Measurements from ENCODE around the gene KRTAP10-12. TPM values are rescaled to one million over a fixed set of nuclear protein-coding genes. Genes with fewer than 3 reads are reported as not detected.

KRTAP10-12 gene
- total RNA-seq, 1 experiment from 2014 or later, result not detected

- Histone ChIP-seq H3K9me3 (ENCODE audit: low read depth, low read length, poor library complexity, severe bottlenecking) (no peaks in the 10 kb centered on the region), H3K4me3 (ENCODE audit: low read depth, low read length, poor library complexity, severe bottlenecking) (no peak overlapping the region), H3K36me3 (ENCODE audit: insufficient read depth, low read length, poor library complexity, severe bottlenecking) (no peaks in the 10 kb centered on the region), H3K27ac (ENCODE audit: low read depth, low read length, poor library complexity, severe bottlenecking) (no peak overlapping the region), H3K4me1 (ENCODE audit: insufficient read depth, low read length, poor library complexity, severe bottlenecking) (peaks cover 5% of the 10 kb centered on the region), H3K27me3 (replicated peaks; ENCODE audit: insufficient read depth, low read depth, low read length, poor library complexity) (no peaks in the 10 kb centered on the region)
- TF ChIP-seq EZH2 (IDR thresholded peaks at IDR 0.05; ENCODE audit: borderline replicate concordance, low read depth, low read length, poor library complexity, severe bottlenecking), result no peak
- TF ChIP-seq, protein P1, sequence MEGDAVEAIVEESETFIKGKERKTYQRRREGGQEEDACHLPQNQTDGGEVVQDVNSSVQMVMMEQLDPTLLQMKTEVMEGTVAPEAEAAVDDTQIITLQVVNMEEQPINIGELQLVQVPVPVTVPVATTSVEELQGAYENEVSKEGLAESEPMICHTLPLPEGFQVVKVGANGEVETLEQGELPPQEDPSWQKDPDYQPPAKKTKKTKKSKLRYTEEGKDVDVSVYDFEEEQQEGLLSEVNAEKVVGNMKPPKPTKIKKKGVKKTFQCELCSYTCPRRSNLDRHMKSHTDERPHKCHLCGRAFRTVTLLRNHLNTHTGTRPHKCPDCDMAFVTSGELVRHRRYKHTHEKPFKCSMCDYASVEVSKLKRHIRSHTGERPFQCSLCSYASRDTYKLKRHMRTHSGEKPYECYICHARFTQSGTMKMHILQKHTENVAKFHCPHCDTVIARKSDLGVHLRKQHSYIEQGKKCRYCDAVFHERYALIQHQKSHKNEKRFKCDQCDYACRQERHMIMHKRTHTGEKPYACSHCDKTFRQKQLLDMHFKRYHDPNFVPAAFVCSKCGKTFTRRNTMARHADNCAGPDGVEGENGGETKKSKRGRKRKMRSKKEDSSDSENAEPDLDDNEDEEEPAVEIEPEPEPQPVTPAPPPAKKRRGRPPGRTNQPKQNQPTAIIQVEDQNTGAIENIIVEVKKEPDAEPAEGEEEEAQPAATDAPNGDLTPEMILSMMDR (conservative IDR thresholded peaks at IDR 0.05; ENCODE audit: low read depth, low read length), result no peak
- ChIA-PET POLR2A (ENCODE audit: low non-redundant PET) (interaction anchor here (0.6 kb wide), 1 partner anchor 127 kb away, joined by 3 read pairs; no protein-coding TSS in a partner anchor), CTCF (no interaction called here)
- intact Hi-C loops (cut with micrococcal nuclease; ENCODE audit: unreplicated experiment), result no loop called here
- DNase-seq (ENCODE audit: low spot score), result no peak
- BruUV-seq (replicated peaks), result no TSS peak
These were observed 25.8 kb downstream of the KRTAP10-12 start for GRCh38 chr21:44722731-44723130.

DNA sequence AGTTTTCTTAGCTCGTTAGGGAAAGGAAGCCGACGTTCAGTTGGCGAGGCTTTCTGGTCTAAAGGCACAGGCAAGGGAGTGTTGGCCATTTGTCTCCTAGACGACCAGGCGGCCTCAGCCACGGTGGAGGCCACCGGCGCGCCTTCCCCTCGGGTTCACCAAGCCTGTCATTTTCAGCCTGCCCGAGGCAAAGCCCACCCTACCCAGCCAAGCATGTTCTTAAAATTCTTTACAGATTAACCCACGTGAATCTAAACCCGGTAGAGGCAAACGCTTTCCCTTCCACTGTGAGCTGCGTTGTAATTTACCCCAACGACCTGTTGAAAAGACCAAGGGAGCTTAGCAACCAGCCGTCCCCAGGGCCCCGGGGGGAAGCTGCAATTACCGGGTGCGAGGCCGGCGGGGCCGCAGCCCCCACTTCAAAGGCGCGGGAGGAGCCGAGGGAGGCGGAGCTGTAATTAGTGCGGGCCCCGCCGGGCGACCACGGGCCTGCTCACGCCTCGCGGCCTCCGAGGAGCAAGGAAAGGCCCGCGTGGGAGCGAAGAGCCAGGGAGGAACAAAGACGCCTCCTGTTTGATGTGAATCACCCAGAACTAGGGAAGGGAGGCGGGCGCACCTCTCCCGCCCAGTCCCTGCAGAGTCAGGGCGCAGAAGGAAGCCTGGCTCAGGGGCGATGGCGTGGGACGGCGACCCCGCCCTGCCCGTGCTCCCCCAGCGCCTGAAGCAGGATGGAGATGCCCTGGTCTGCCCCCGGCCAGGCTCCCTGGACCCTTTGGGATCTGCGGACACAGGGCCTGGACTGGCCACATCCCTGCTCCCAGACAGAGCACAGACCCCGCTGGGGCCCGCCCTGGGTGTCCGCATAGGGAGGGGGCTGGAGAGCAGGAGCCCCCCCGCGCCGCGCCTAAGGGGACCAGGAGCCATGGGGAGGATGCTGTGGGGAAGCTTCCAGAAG is 26.5 kb downstream of the KRTAP10-12 start:
- CTCF ChIA-PET, result no interaction called here
- Histone ChIP-seq H3K9me3 (ENCODE audit: low read depth, low read length, poor library complexity, severe bottlenecking) (no peaks in the 10 kb centered on the region), H3K4me3 (ENCODE audit: low read depth, low read length, poor library complexity, severe bottlenecking) (no peak overlapping the region), H3K27ac (ENCODE audit: low read depth, low read length, poor library complexity, severe bottlenecking) (no peak overlapping the region), H3K27me3 (replicated peaks; ENCODE audit: insufficient read depth, low read depth, low read length, poor library complexity) (no peaks in the 10 kb centered on the region), H3K4me1 (ENCODE audit: insufficient read depth, low read length, poor library complexity, severe bottlenecking) (peaks cover 5% of the 10 kb centered on the region), H3K36me3 (ENCODE audit: insufficient read depth, low read length, poor library complexity, severe bottlenecking) (no peaks in the 10 kb centered on the region)
- DNase-seq (ENCODE audit: low spot score), result no peak
- POLR2A ChIA-PET (ENCODE audit: low non-redundant PET), result interaction anchor here (0.6 kb wide), 1 partner anchor 128 kb away, joined by 3 read pairs; no protein-coding TSS in a partner anchor
- no TSS peak for BruUV-seq (replicated peaks)
- TF ChIP-seq EZH2 (IDR thresholded peaks at IDR 0.05; ENCODE audit: borderline replicate concordance, low read depth, low read length, poor library complexity, severe bottlenecking), result no peak
- TF ChIP-seq, protein P1 (conservative IDR thresholded peaks at IDR 0.05; ENCODE audit: low read depth, low read length), result no peak
- intact Hi-C loops (cut with micrococcal nuclease; ENCODE audit: unreplicated experiment), result no loop called here

- no peak for TF ChIP-seq EZH2 (IDR thresholded peaks at IDR 0.05; ENCODE audit: borderline replicate concordance, low read depth, low read length, poor library complexity, severe bottlenecking)
- TF ChIP-seq, protein P1 (conservative IDR thresholded peaks at IDR 0.05; ENCODE audit: low read depth, low read length), result no peak
- no peak overlapping the region for H3K27ac ChIP-seq (ENCODE audit: low read depth, low read length, poor library complexity, severe bottlenecking)
- no peak overlapping the region for H3K4me3 ChIP-seq (ENCODE audit: low read depth, low read length, poor library complexity, severe bottlenecking)
- intact Hi-C loops (cut with micrococcal nuclease; ENCODE audit: unreplicated experiment), result no loop called here
- H3K36me3 ChIP-seq (ENCODE audit: insufficient read depth, low read length, poor library complexity, severe bottlenecking), result no peaks in the 10 kb centered on the region
- H3K9me3 ChIP-seq (ENCODE audit: low read depth, low read length, poor library complexity, severe bottlenecking), result no peaks in the 10 kb centered on the region
- DNase-seq (ENCODE audit: low spot score), result no peak
- BruUV-seq (replicated peaks), result no TSS peak
- H3K4me1 ChIP-seq (ENCODE audit: insufficient read depth, low read length, poor library complexity, severe bottlenecking), result peaks cover 5% of the 10 kb centered on the region
- POLR2A ChIA-PET (ENCODE audit: low non-redundant PET), result no interaction called here
- no peaks in the 10 kb centered on the region for H3K27me3 ChIP-seq (replicated peaks; ENCODE audit: insufficient read depth, low read depth, low read length, poor library complexity)
- CTCF ChIA-PET, result interaction anchor here (1.1 kb wide), 1 partner anchor 25 kb away, joined by 4 read pairs; no protein-coding TSS in a partner anchor
These were observed 27.2 kb downstream of the KRTAP10-12 start for GRCh38 chr21:44724196-44724595.
